T-helper 2 cell treated with Interferon-gamma antibody and Interleukin-4, amounts not matched to agents 5 μg/mL and 100 μg/mL, for 36 hours (primary cell): ENCODE data around the gene ABTB1.

Experiments used
- DNase-seq: peaks from one replicate; pipeline ENCODE4 v3.0.0; 2021; ENCODE audit warnings: low spot score
- H3K27ac Mint-ChIP-seq: one replicate; pipeline ENCODE4 v1.8.0; 2021; ENCODE audit warnings: mild to moderate bottlenecking, mixed read lengths
- H3K27me3 Mint-ChIP-seq: one replicate; pipeline ENCODE4 v1.8.0; 2021; ENCODE audit warnings: low read depth, mixed read lengths
- H3K36me3 Mint-ChIP-seq: one replicate; pipeline ENCODE4 v1.8.0; 2021; ENCODE audit warnings: low read depth, mixed read lengths
- H3K4me1 Mint-ChIP-seq: one replicate; pipeline ENCODE4 v1.8.0; 2021; ENCODE audit warnings: low read depth, mixed read lengths
- H3K4me3 Mint-ChIP-seq: one replicate; pipeline ENCODE4 v1.8.0; 2022; ENCODE audit warnings: mild to moderate bottlenecking, moderate library complexity, mixed read lengths
- H3K9me3 Mint-ChIP-seq: one replicate; pipeline ENCODE4 v1.8.0; 2021; ENCODE audit warnings: mixed read lengths

Gene ABTB1

DNA sequence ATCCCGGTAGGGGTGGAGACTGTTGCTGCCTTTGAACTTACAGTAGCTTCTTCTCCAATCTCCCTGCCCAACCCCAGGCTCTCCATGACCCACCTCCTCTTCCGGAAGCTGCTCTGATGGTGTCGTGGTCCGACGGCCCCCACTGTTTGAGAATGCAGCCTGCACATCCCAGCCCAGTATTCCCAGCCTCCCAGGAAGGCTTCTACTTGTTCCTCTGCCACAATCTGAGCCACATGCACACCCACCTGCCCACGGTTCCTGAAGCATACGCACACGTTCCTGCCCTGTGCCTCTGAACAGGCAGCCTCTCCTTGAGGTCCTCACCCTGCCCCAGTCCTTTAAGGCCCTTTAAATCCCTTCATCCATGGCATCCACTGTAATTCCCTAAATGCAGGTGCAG lies 57.4 kb downstream of the ABTB1 start:
- H3K36me3 Mint-ChIP-seq: no peaks in the 10 kb centered on the region
- DNase-seq: no peak
- H3K27me3 Mint-ChIP-seq: peaks cover 18% of the 10 kb centered on the region
- H3K4me1 Mint-ChIP-seq: peaks cover 5% of the 10 kb centered on the region
- H3K4me3 Mint-ChIP-seq: no peak overlapping the region
- H3K27ac Mint-ChIP-seq: no peak overlapping the region
- H3K9me3 Mint-ChIP-seq: no peaks in the 10 kb centered on the region
